GM21367 (cell line): Measurements from ENCODE around the gene VPS8.

Source experiments
- ATAC-seq: cut with Tn5 transposase; IDR thresholded peaks from one replicate; pipeline ENCODE4 v1.9.1; 2021; ENCODE audit not compliant: unreplicated experiment

Gene VPS8

GRCh38 chr3:185079625-185080024 lies 267.7 kb downstream of the VPS8 start:
- ATAC-seq: no peak

GRCh38 chr3:185081521-185081920 lies 269.6 kb downstream of the VPS8 start:
- ATAC-seq: no peak

DNA sequence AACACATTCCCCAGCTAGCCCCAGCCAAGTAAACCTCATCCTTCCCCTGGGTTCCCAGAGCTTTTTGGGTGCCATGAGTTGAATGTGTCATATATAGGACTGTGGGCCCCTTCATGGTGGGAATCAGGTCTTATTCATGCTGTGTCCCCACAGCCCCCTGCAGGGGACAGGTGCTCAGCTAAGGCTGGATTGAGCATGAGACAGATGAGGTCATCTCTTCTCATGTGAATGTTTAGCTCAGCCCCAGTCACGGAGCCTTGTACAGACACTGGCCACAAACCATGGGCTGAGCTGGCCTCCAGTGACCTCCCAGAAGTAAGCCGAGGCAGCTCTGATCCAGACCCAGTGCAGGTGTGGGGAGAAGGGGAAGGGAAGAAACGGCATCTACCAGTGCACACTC lies 270.2 kb downstream of the VPS8 start:
- ATAC-seq: no peak

DNA sequence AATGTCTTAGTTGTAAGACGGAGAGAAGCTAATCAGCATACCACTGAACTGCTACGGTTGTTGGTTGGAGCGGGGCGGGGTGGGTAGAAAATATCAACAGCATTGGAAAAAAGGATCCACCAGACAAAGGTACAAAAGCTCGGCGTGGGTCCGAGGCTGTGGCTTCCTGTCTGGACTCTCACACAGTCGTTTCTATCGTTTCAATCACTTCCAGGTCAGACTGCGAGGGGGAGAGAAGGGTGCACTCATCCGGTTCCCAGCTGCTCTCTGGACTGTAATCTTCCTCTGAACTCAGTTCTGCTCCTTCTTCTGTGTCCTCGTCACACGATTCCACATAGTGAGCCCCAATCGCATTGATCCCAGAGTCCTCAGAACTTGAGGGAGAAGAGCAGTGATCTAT lies 270.9 kb downstream of the VPS8 start:
- ATAC-seq: no peak

DNA sequence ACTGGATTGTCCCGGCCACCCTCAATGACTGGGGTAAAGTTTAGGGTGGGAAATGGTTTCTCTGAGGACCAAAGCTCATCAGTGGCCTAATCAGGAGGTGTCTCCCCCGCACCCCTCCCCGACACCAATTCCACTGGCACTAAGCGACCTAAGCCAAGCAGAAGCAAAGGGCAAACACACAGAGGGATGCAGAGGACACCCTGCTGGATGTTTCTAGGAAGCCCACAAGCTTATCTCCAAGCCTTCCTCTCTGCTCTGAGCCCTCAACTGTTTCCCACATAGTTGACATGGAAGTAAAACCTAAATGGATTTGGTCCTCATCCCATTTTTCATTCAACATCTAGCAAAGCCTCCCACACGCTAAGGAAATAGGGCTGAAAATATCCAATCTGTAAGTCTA lies 272.4 kb downstream of the VPS8 start:
- no peak for ATAC-seq

- no peak for ATAC-seq
Measured at GRCh38 chr3:185084901-185085300, 272.9 kb downstream of the VPS8 start.

DNA sequence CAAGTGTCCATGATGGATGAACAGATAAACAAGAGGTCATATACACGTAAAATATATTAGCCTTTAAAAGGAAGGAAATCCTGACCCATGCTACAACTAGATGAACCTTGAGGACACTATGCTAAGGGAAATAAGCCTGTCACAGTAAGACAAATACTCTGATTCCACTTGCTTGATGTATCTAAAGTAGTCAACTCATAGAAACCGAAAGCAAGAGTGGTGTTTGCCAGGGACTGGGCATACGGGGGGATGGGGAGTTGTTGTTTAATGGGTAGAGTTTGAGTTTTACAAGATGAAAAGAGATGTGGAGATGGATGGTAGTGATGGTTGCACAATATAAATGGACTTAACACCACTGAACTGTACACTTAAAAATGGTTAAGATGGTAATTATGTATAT lies 275.5 kb downstream of the VPS8 start:
- ATAC-seq: no peak

DNA sequence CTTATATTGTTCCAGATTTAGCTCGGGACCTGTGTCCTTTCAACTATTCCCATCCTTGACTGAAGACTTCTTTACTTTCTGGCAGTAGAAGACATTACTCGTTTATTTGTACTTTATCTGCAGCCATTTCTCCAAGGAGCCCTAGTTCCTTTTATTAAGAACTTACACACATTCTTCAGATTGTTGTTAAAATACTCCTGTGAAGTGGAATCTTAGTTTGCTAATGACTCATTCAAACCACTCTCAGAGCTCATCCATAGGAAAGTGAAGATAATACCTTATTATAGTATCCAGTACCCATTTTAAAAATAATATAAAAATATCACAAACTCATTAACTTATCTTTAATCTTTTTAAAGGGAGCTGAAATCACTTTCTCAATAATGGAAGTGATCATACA lies 277.4 kb downstream of the VPS8 start:
- ATAC-seq: no peak

DNA sequence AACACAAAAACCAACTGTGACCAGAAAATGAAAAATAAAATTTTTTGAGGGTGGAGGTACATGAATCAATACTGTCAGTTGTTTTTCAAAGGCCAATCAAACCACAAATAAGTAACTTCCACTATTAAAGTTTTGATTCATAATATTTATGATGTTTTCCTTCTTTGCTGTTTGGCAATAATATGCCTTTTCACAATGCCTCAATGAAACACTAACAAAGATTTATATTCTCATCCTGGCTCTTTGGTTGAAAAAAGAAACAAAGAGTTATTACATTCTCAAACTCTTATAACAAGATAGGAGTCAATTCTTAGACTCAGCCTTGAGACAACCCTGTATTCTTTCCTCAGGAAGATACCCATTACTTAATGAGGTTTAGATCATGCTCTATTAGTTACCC lies 277.8 kb downstream of the VPS8 start:
- no peak for ATAC-seq

GRCh38 chr3:185090811-185091210 lies 278.8 kb downstream of the VPS8 start:
- ATAC-seq: no peak

- no peak for ATAC-seq
Measured at GRCh38 chr3:185093116-185093515, 281.1 kb downstream of the VPS8 start.

DNA sequence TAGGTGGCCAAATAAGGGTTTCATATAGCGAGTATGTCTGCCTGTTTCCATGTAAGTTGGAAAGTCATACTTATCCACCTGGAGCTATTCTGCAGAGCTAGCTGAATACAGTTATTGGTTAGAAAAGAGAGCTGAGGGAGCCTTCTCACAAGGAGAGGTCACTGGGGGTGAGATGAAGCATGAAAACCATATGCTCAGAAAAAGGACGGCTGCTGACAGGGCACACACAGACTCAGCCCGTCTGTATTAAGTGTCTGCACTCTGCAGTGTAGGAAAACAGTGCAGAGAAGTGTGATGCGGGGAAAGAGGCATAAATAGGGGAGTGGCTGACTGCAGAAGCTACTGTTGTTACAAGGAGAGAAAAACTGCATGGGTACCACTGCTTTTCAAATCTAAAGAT lies 282.7 kb downstream of the VPS8 start:
- ATAC-seq: no peak
